Central memory CD4-positive, alpha-beta T cell (primary cell): ENCODE measurements around the gene TSN.
"Not testable (repeated sequence)": the region's sequence is repeated elsewhere in the genome, so short reads cannot be mapped to it uniquely, and the experiment has no call there.

Source experiments
- DNase-seq: peaks from one replicate; pipeline ENCODE4 v3.0.0; 2022

The TSN gene

GRCh38 chr2:121804997-121805765, 49.7 kb downstream of the TSN start:
- DNase-seq = no peak

GRCh38 chr2:121805766-121806143, 50.3 kb downstream of the TSN start:
- DNase-seq = no peak

GRCh38 chr2:121807771-121808170, 52.3 kb downstream of the TSN start:
- DNase-seq = not testable (repeated sequence)

- DNase-seq = no peak
Observed at GRCh38 chr2:121809607-121810006, 54.2 kb downstream of the TSN start.

GRCh38 chr2:121810959-121811853, 55.8 kb downstream of the TSN start:
- no peak for DNase-seq

GRCh38 chr2:121813083-121813482, 57.6 kb downstream of the TSN start:
- DNase-seq = not testable (repeated sequence)

- DNase-seq = no peak
Observed at GRCh38 chr2:121815216-121815615, 59.8 kb downstream of the TSN start.

GRCh38 chr2:121816797-121817196, 61.3 kb downstream of the TSN start:
- no peak for DNase-seq

GRCh38 chr2:121817304-121817703, 61.9 kb downstream of the TSN start:
- not testable (repeated sequence) for DNase-seq
